ENCODE measurements around the gene OR5A2. TPM values are rescaled to one million over a fixed set of nuclear protein-coding genes. Genes with fewer than 3 reads are reported as not detected.
A peak's percentile ranks its signal among the peaks of the same experiment; 100 is the strongest.

OR5A2 gene, protein sequence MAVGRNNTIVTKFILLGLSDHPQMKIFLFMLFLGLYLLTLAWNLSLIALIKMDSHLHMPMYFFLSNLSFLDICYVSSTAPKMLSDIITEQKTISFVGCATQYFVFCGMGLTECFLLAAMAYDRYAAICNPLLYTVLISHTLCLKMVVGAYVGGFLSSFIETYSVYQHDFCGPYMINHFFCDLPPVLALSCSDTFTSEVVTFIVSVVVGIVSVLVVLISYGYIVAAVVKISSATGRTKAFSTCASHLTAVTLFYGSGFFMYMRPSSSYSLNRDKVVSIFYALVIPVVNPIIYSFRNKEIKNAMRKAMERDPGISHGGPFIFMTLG
- not detected for total RNA-seq (2013)
- polyA plus RNA-seq (not detected), polyA minus RNA-seq (not detected in 2 replicates), total RNA-seq (0 to 3.8 (median 0) reads per million in 11 experiments)

- H3K9ac ChIP-seq (ENCODE audit: insufficient read depth, low read length, poor library complexity, severe bottlenecking), result no peak within 1 kb of the TSS
- no peaks in the 10 kb centered on the region for H3K4me1 ChIP-seq (ENCODE audit: control insufficient read depth in 1 of 2, insufficient read depth in 2 of 2, low read length in 2 of 2)
- H3K9me3 ChIP-seq (replicated peaks in 1 of 2; ENCODE audit: control insufficient read depth in 1 of 2, insufficient read depth in 1 of 2, low read length in 2 of 2), result no peaks in the 10 kb centered on the region
- H3K27ac ChIP-seq (ENCODE audit: low read depth in 1 of 2, low read length in 2 of 2), result no peak within 1 kb of the TSS
- no peak within 1 kb of the TSS for H3K4me2 ChIP-seq (replicated peaks; ENCODE audit: extremely low read depth, low read length, poor library complexity, severe bottlenecking)
- TF ChIP-seq, protein P1, sequence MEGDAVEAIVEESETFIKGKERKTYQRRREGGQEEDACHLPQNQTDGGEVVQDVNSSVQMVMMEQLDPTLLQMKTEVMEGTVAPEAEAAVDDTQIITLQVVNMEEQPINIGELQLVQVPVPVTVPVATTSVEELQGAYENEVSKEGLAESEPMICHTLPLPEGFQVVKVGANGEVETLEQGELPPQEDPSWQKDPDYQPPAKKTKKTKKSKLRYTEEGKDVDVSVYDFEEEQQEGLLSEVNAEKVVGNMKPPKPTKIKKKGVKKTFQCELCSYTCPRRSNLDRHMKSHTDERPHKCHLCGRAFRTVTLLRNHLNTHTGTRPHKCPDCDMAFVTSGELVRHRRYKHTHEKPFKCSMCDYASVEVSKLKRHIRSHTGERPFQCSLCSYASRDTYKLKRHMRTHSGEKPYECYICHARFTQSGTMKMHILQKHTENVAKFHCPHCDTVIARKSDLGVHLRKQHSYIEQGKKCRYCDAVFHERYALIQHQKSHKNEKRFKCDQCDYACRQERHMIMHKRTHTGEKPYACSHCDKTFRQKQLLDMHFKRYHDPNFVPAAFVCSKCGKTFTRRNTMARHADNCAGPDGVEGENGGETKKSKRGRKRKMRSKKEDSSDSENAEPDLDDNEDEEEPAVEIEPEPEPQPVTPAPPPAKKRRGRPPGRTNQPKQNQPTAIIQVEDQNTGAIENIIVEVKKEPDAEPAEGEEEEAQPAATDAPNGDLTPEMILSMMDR (IDR thresholded peaks at IDR 0.05), result no peak
- Mint-ChIP-seq H3K4me1 (peaks cover 2% of the 10 kb centered on the region), H3K27me3 (ENCODE audit: low read depth in 3 of 3) (peaks cover 0 to 2% (median 0%) of the 10 kb centered on the region in 3 donors), H3K9me3 (no peaks in the 10 kb centered on the region), H3K27ac (no peak within 1 kb of the TSS), H3K36me3 (no peaks in the 10 kb centered on the region), H3K4me3 (no peak within 1 kb of the TSS)
- H2AFZ ChIP-seq (ENCODE audit: insufficient read depth, low read depth, low read length, poor library complexity, severe bottlenecking), result no peak within 1 kb of the TSS
- intact Hi-C loops (cut with micrococcal nuclease), result loop anchor here in 1 of 2 donors (10.0 kb wide), 1 partner anchor 142 kb away; no protein-coding TSS in a partner anchor
- no peaks in the 10 kb centered on the region for H3K79me2 ChIP-seq (ENCODE audit: insufficient read depth, low read length)
- no peak for DNase-seq
- H4K20me1 ChIP-seq (ENCODE audit: insufficient read depth, low read length), result no peaks in the 10 kb centered on the region
- no peaks in the 10 kb centered on the region for H3K27me3 ChIP-seq (ENCODE audit: control insufficient read depth in 2 of 2, insufficient read depth in 2 of 2, low read length in 2 of 2)
- no peak within 1 kb of the TSS for H3K4me3 ChIP-seq (replicated peaks in 1 of 3; ENCODE audit: low read depth in 2 of 3, low read length in 3 of 3)
- no peaks in the 10 kb centered on the region for H3K36me3 ChIP-seq (replicated peaks in 1 of 2; ENCODE audit: control insufficient read depth in 1 of 2, insufficient read depth in 2 of 2, low read length in 2 of 2)
- no CpG with 5 or more reads among the region's 5 CpGs for WGBS (ENCODE audit: insufficient coverage)
Measured at GRCh38 chr11:59426361-59427067, at the start of gene OR5A2. TSS of gene OR5A2 (minus strand) at chr11:59426413. CDS start at chr11:59422953, 3,460 bp downstream.

GRCh38 chr11:59475176-59475575, 49.0 kb upstream of the OR5A2 start:
- H3K27me3 Mint-ChIP-seq (ENCODE audit: low read depth in 3 of 3), result peaks cover 0 to 3% (median 2%) of the 10 kb centered on the region in 3 donors
- Histone ChIP-seq H3K9ac (ENCODE audit: insufficient read depth, low read length, poor library complexity, severe bottlenecking) (no peak overlapping the region), H3K4me3 (replicated peaks in 1 of 3; ENCODE audit: low read depth in 2 of 3, low read length in 3 of 3) (no peak overlapping the region), H3K27ac (ENCODE audit: low read depth in 1 of 2, low read length in 2 of 2) (no peak overlapping the region), H3K79me2 (ENCODE audit: insufficient read depth, low read length) (no peaks in the 10 kb centered on the region), H3K9me3 (replicated peaks in 1 of 2; ENCODE audit: control insufficient read depth in 1 of 2, insufficient read depth in 1 of 2, low read length in 2 of 2) (no peaks in the 10 kb centered on the region), H3K36me3 (replicated peaks in 1 of 2; ENCODE audit: control insufficient read depth in 1 of 2, insufficient read depth in 2 of 2, low read length in 2 of 2) (no peaks in the 10 kb centered on the region), H2AFZ (ENCODE audit: insufficient read depth, low read depth, low read length, poor library complexity, severe bottlenecking) (no peak overlapping the region), H3K4me1 (ENCODE audit: control insufficient read depth in 1 of 2, insufficient read depth in 2 of 2, low read length in 2 of 2) (peaks cover 0 to 3% of the 10 kb centered on the region in 2 donors), H4K20me1 (ENCODE audit: insufficient read depth, low read length) (no peaks in the 10 kb centered on the region), H3K4me2 (replicated peaks; ENCODE audit: extremely low read depth, low read length, poor library complexity, severe bottlenecking) (no peak overlapping the region), H3K27me3 (ENCODE audit: control insufficient read depth in 2 of 2, insufficient read depth in 2 of 2, low read length in 2 of 2) (no peaks in the 10 kb centered on the region)
- WGBS (ENCODE audit: insufficient coverage), result 29% methylated on average over 4 of the region's 9 CpGs
- H3K4me1 Mint-ChIP-seq, result peaks cover 8% of the 10 kb centered on the region
- H3K36me3 Mint-ChIP-seq, result no peaks in the 10 kb centered on the region
- H3K4me3 Mint-ChIP-seq, result no peak overlapping the region
- TF ChIP-seq, protein P1 (IDR thresholded peaks at IDR 0.05), result no peak
- H3K9me3 Mint-ChIP-seq, result peaks cover 0 to 2% (median 0%) of the 10 kb centered on the region in 7 donors
- intact Hi-C loops (cut with micrococcal nuclease), result no loop called here
- peak overlapping the region in 1 of 7 donors; percentile 26 for H3K27ac Mint-ChIP-seq
- DNase-seq, result no peak
